ENCODE measurements around the gene SLC25A22.
A peak's percentile ranks its signal among the peaks of the same experiment; 100 is the strongest.

The SLC25A22 gene

GRCh38 chr11:770642-771616 lies 27.2 kb downstream of the SLC25A22 start:
- DNase-seq: no peak

DNA sequence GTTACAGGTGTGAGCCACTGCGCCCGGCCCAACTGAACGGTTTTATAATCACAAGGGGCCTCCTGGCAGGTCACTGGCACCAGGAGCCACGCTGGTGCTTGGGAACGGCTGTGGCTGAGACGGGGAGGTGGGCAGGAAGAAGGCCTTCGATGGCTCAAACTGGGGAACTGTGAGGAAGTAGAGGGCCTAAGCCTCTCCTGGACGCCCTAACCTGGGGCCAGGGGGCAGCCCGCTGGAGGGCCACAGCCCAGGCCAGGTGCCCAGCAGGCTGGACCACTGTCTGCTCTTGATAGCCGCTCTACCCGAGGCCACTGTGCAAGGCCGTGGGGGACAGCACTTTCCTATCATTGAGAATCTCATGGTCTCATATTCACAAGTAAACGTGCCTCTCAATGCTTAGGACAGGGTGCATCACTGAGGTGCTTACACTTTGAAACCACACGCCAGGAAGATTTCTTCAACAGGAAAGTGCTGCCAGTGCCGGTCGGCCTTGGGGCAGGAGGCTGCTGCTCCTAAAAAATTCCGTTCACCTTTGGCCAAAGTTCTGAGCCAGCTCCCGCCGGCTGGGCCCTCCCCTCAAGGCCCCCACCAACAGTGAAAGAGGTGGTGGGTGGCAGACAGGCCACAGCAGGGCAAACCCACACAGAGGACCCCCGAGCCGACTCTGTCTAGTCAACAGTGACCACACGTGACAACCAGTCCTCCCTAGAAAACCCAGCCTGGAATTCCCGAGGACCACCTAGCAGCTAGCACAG lies 28.0 kb downstream of the SLC25A22 start:
- DNase-seq: no peak

DNA sequence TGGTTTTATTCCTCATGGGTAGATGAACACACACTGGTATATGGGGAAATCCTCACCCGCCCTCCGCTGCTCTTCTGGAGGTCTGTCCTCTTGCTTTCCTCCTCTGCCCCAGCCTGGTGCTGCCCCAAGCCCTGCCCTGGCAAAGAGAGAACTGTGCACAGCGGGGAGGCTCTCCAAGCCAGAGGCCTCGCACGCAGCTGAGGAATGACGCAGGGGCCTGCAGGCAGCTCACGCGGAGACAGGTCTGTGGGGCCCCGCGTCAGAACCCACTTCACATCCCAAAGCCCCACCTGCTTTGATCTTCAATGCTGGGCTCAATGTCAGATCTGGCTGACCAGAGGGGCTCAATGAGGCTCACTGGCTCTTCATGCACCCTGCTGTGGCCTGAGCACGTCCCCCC lies 30.8 kb downstream of the SLC25A22 start:
- no peak for DNase-seq

- DNase-seq: no peak
These were observed 31.2 kb downstream of the SLC25A22 start for GRCh38 chr11:766936-767210.

- no peak for DNase-seq
These were observed 31.8 kb downstream of the SLC25A22 start for GRCh38 chr11:766106-766935.

DNA sequence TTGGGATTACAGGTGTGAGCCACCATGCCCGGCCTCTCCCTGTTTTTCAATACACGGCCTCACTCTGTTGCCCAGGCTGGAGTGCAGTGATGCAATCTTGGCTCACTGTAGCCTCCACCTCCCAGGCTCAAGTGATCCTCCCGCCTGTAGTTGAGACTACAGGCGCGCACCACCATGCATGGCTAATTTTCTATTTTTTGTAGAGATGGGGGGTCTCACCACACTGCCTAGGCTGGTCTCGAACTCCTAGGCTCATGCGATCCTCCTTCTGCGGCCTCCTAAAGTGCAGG lies 32.3 kb downstream of the SLC25A22 start:
- DNase-seq: no peak

DNA sequence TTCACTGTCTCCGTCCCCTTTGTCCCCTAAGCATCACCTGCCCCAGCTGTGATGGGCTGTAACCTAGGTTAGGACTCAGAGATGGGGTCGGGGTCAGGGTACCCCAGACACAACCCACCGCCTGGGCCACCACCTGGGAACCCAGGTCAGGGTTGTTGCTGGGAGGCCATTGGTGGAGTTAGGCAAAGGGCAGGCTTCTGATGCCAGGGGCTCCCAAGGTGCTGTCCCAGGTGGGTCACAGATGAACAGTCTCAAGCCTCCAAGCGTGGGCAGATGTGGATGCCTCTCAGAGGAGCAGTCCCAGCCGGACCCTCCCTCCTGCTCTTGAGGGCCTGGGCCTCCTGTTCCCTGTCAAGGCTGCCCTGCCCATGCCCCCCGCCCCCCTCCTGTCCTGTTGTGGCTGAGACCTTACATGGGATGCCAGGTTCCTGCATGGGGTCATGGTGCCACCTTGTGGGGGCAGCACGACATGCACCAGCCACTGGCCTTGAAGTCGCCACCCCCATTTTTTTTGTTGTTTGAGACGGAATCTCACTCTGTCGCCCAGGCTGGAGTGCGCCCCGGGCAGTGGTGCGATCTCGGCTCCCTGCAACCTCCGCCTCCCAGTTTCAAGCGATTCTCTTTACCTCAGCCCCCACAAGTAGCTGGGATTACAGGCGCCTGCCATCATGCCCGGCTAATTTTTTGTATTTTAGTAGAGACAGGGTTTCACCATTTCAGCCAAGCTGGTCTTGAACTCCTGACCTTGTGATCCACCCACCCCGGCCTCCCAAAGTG lies 32.9 kb downstream of the SLC25A22 start:
- DNase-seq: peak in 3 of 4 experiments; percentile 34 to 53 (median 50)

DNA sequence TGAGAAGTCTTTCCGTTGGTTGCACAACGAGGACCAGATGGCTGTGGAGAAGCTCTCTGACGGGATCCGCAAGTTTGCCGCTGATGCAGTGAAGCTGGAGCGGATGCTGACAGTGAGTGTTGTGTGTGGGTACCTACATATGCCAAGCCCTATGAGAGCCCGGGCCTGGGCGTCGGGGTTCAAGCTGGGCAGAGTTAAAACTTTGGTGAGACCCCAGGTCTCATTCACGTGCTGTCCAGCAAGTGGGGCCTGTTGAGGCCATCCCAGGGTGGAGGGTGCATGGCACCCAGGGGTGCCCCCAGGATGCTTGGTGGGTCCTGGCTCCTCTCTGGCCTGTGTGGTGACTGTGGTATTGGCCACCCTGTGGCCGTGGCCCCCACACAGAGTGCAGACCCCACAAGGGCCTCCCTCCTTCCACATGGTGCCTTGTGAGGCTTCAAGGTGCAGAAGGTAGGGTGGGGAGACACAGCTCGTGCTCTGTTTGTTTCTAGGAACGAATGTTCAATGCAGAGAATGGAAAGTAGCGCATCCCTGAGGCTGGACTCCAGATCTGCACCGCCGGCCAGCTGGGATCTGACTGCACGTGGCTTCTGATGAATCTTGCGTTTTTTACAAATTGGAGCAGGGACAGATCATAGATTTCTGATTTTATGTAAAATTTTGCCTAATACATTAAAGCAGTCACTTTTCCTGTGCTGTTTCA lies 33.6 kb downstream of the SLC25A22 start:
- no peak for DNase-seq

- DNase-seq: no peak
These were observed 34.3 kb downstream of the SLC25A22 start for GRCh38 chr11:763549-764321.

DNA sequence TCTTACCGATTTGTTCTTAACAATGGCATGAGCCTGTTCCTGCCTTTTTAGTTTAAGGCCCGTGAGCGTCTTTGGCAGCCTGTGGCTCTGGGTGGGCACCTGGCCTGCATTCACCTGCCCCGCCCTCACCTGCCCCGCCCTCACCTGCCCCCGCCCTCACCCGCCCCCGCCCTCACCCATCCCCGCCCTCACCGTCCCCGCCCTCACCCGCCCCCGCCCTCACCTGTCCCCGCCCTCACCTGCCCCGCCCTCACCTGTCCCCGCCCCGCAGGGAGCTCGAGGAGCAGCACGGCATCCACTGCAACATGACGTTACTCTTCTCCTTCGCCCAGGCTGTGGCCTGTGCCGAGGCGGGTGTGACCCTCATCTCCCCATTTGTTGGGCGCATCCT lies 35.0 kb downstream of the SLC25A22 start:
- DNase-seq: no peak

GRCh38 chr11:762421-763072 lies 35.5 kb downstream of the SLC25A22 start:
- DNase-seq: no peak

DNA sequence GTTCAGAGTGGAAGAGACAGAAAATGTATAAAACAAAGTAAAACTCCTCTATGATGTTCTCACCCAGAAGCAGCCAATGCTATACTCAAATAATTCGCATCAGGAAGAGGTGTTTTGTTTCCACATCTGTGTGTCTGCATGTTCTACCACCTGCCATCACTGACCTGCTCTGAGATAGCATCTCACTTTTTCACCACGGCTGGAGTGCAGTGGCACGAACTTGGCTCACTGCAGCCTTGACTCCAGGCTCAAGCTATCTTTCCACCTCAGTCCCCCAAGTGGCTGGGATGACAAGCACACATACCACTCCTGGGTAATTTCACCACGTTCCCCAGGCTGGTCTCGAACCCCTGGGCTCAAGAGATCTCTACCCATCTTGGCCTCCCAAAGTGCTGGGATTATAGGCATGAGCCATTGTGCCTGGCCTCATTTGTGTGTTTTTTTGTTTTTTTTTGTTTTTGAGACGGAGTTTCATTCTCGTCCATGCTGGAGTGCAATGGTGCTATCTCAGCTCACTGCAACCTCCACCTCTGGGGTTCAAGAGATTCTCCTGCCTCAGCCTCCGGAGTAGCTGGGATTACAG lies 36.5 kb downstream of the SLC25A22 start:
- DNase-seq: no peak

- DNase-seq: no peak
These were observed 37.8 kb downstream of the SLC25A22 start for GRCh38 chr11:760236-760635.

DNA sequence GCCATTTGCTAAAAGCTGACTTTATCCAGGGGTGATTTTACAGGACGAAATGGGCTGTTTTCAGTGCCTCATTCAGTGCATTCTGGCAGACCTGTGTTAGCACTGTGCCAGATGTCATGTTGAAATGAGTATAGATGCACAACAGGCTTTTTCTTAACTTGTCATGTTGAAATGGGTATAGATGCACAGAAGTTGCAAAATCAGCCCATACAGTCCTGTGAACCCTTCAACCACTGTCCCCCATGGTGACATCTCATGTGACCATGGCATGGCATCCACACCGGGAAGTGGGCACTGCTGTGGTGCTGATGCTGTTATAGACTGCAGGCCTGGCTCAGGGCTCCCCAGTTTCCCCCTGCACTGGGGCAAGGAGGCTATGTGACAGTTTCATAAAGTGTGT lies 48.4 kb downstream of the SLC25A22 start:
- DNase-seq: no peak

- DNase-seq: no peak
These were observed 50.1 kb downstream of the SLC25A22 start for GRCh38 chr11:748007-748359.

DNA sequence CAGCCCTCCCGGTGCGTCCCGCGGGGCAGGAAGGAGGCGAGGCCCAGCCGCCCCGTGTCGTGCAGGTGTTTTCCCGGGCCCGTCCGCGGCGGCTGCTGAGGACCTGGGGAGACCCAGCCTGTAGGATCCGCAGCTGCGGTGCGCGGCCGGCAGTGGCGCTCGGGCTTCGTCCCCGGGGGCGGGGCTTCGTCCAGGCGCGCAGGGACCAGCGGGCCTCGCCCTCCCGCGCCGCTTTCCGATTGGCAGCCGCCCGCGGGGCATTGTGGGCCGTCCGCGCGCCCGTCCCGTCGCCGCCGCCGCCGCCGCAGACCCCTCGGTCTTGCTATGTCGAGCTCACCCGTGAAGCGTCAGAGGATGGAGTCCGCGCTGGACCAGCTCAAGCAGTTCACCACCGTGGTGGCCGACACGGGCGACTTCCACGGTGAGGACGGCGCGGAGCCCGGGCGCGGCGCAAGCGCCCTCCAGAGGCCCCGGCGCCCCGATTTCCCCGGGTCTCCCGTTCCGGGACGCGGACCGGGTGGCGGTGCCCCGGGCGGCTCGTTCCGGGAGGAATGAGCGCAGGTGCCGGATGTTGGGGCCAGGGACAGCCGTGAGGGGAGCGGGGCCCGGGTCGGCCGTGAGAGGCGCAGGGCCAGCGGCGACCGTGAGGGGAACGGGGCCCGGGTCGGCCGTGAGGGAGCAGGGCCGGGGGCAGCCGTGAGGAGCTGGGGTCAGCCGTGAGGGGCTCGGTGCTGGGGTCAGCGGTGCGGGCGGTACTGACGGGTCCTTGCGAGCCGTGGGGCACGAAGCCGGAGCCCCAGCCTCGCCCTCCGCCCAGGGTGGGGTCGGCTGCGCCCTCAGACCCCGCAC lies 50.7 kb downstream of the SLC25A22 start, which contains the start of gene TALDO1:
TALDO1 (plus strand) TSS at position 307 of the 849 bp plus-strand sequence; CDS start at position 325, 18 bp downstream.
- DNase-seq: peak; percentile 62 to 77 (median 70)

- no peak for DNase-seq
These were observed 51.6 kb downstream of the SLC25A22 start for GRCh38 chr11:746289-747157.

DNA sequence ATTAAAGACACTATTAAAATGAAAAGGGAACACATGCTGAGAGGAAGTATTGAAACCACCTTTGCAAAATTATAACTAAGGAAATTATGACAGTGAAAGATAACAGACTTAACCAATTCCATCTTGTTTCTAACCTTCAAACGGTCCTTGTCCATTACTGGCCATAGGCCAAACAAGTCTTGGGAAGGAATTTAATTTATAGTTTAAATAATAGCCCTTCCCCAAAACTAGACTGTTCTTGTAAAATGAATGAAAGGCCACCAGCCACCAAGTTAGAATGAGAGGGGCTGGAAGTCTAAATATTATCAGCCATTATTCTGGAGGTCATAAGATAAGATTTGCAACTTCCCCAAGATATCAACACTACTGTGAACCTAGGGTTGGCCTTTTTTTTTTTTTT lies 52.7 kb downstream of the SLC25A22 start:
- DNase-seq: no peak
